SU-DHL-6 (cell line): Measurements from ENCODE around the gene HEYL.

Source experiments
- H2AFZ ChIP-seq: fragments of 200-600 bp; sonication (generic); 2 replicates; pipeline ENCODE4 v1.6.1; 2014; ENCODE audit warnings: low read depth, mild to moderate bottlenecking, moderate library complexity, mixed read lengths, antibody characterized with exemption, low read length; ENCODE audit not compliant: severe bottlenecking
- H3F3A ChIP-seq: fragments of 200-600 bp; shearing (Covaris generic); 2 replicates; pipeline ENCODE4 v1.6.0; 2016; ENCODE audit warnings: antibody characterized with exemption, mild to moderate bottlenecking; ENCODE audit not compliant: insufficient read depth
- H3K27ac ChIP-seq: fragments of 200-600 bp; sonication (generic); 2 replicates; pipeline ENCODE4 v1.5.1; 2016; ENCODE audit warnings: low read depth, mild to moderate bottlenecking, low read length, moderate library complexity, mixed read lengths
- H3K27me3 ChIP-seq: fragments of 200-600 bp; sonication (generic), shearing (Covaris generic); 2 replicates; pipeline ENCODE4 v1.6.0; 2014; ENCODE audit warnings: mild to moderate bottlenecking, low read length
- H3K36me3 ChIP-seq: fragments of 200-600 bp; sonication (generic); 2 replicates; pipeline ENCODE4 v1.6.1; 2014; ENCODE audit warnings: mild to moderate bottlenecking, low read length, mixed read lengths
- H3K4me2 ChIP-seq: fragments of 300-600, 200-600 bp; shearing (Covaris generic), sonication (generic); 2 replicates; pipeline ENCODE4 v1.6.0; 2014; ENCODE audit warnings: low read length, low read depth, mild to moderate bottlenecking; ENCODE audit not compliant: poor library complexity, severe bottlenecking
- H3K4me3 ChIP-seq: fragments of 200-600 bp; sonication (generic); 2 replicates; pipeline ENCODE4 v1.5.1; 2014; ENCODE audit warnings: antibody characterized with exemption, low read length, mild to moderate bottlenecking, mixed read lengths; ENCODE audit not compliant: insufficient read depth, poor library complexity, severe bottlenecking
- H3K79me2 ChIP-seq: fragments of 200-600 bp; sonication (generic); 2 replicates; pipeline ENCODE4 v1.6.1; 2014; ENCODE audit warnings: mild to moderate bottlenecking, low read length, moderate library complexity; ENCODE audit not compliant: insufficient read depth
- H3K9ac ChIP-seq: fragments of 200-600 bp; sonication (generic); 2 replicates; pipeline ENCODE4 v1.7.0; 2014; ENCODE audit warnings: mild to moderate bottlenecking, low read length
- H3K9me2 ChIP-seq: fragments of 200-600 bp; sonication (generic); replicated peaks from 2 replicates; pipeline ENCODE4 v1.6.1; 2014; ENCODE audit warnings: low read length; ENCODE audit not compliant: insufficient read depth
- H3K9me3 ChIP-seq: fragments of 200-600 bp; sonication (generic); 2 replicates; pipeline ENCODE4 v1.6.1; 2014; ENCODE audit warnings: low read length, mixed read lengths; ENCODE audit not compliant: insufficient read depth
- H4K20me1 ChIP-seq: fragments of 200-600 bp; sonication (generic); 2 replicates; pipeline ENCODE4 v1.6.1; 2014; ENCODE audit warnings: low read depth, mild to moderate bottlenecking, antibody characterized with exemption, low read length, moderate library complexity, mixed read lengths
- EZH2phosphoT487 ChIP-seq: fragments of 200-600 bp; sonication (generic), shearing (Covaris generic); conservative IDR thresholded peaks from 2 replicates; pipeline ENCODE4 v1.6.1; 2018; ENCODE audit warnings: mild to moderate bottlenecking, antibody characterized with exemption, low read length, moderate library complexity, mixed read lengths
- TF ChIP-seq, protein P1 (sequence below): fragments of 200-600 bp; sonication (generic); IDR thresholded peaks from one replicate; pipeline ENCODE4 v1.5.1; 2017; ENCODE audit warnings: antibody characterized with exemption, mild to moderate bottlenecking, low read length, moderate library complexity; ENCODE audit not compliant: insufficient read depth, poor library complexity, severe bottlenecking

Gene HEYL

DNA sequence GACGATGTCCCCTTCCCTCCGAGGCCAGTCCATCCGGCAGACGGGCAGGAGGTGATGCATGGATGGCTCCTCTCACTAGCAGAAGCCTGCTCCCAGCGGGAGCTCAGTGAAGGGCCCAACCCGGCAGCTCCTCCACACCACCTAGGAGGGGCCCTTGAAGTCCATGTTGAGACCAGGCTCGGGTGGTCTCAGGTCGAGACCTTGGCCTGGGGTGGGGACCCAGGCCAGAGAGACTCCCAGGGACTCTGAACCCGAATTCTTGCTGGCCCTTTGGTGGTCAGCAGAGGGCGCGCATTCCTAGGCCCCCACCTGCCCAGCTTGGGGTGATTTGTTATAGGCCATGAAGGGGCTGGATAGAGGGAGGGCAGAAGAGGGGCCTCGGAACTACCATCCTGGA, 33.1 kb upstream of the HEYL start:
- Histone ChIP-seq H3K27me3 (no peaks in the 10 kb centered on the region), H3K27ac (no peak overlapping the region), H3K4me3 (no peak overlapping the region), H3F3A (no peaks in the 10 kb centered on the region), H3K36me3 (no peaks in the 10 kb centered on the region), H3K9ac (no peak overlapping the region), H4K20me1 (no peaks in the 10 kb centered on the region), H3K79me2 (no peaks in the 10 kb centered on the region), H3K9me2 (no peaks in the 10 kb centered on the region), H3K9me3 (no peaks in the 10 kb centered on the region), H3K4me2 (no peak overlapping the region), H2AFZ (no peak overlapping the region)
- TF ChIP-seq, protein P1, sequence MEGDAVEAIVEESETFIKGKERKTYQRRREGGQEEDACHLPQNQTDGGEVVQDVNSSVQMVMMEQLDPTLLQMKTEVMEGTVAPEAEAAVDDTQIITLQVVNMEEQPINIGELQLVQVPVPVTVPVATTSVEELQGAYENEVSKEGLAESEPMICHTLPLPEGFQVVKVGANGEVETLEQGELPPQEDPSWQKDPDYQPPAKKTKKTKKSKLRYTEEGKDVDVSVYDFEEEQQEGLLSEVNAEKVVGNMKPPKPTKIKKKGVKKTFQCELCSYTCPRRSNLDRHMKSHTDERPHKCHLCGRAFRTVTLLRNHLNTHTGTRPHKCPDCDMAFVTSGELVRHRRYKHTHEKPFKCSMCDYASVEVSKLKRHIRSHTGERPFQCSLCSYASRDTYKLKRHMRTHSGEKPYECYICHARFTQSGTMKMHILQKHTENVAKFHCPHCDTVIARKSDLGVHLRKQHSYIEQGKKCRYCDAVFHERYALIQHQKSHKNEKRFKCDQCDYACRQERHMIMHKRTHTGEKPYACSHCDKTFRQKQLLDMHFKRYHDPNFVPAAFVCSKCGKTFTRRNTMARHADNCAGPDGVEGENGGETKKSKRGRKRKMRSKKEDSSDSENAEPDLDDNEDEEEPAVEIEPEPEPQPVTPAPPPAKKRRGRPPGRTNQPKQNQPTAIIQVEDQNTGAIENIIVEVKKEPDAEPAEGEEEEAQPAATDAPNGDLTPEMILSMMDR, result peak; percentile 81
- no peak for TF ChIP-seq EZH2phosphoT487

DNA sequence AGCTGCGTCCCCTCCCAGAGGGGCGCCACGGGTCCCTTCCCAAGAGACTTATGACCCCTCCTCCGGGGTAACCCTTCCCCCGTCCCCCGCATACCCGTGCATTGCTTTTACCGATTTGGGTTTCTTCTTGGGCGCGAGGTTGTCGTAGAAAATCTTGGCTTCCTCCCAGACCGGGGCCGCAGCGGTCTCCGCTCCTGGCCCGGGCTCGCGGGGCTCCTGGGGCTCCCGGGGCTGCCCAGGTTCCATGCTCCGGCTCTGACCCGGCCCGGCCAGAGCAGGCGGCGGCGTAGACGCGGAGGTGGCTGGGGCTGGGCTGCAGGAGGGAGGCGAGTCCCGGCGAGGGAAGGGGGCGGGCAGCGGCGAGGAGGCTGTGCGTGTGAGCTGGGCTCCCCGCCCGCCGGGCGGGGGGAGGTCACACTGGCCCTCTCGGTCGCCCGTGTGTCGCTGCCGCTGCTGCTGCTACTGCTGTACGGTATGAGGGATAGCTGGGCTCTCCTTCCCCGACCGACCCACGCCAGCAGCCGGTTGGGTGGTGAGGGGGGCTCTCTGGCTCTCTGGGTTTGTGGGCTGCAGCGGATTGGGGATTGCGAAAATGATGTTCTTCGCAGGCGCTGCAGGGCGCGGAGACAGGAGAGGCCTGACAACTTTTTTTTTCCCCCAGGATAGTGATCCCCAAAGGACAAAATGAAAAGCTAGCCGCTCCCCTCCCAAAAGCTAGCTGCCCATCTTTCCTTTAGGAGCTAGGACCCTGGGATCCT, 32.5 kb upstream of the HEYL start, which contains the start of gene NT5C1A:
Gene NT5C1A, minus strand, starts transcription at position 315 of the 758 bp plus-strand sequence. Its CDS starts 69 bp downstream, at position 246.
- Histone ChIP-seq H3F3A (no peaks in the 10 kb centered on the region), H4K20me1 (no peaks in the 10 kb centered on the region), H3K9me2 (no peaks in the 10 kb centered on the region), H2AFZ (no peak within 1 kb of the TSS), H3K9me3 (no peaks in the 10 kb centered on the region), H3K27me3 (no peaks in the 10 kb centered on the region), H3K9ac (no peak within 1 kb of the TSS), H3K4me2 (no peak within 1 kb of the TSS), H3K4me3 (no peak within 1 kb of the TSS), H3K79me2 (no peaks in the 10 kb centered on the region), H3K36me3 (no peaks in the 10 kb centered on the region), H3K27ac (no peak within 1 kb of the TSS)
- no peak for TF ChIP-seq EZH2phosphoT487
- TF ChIP-seq, protein P1, result no peak

DNA sequence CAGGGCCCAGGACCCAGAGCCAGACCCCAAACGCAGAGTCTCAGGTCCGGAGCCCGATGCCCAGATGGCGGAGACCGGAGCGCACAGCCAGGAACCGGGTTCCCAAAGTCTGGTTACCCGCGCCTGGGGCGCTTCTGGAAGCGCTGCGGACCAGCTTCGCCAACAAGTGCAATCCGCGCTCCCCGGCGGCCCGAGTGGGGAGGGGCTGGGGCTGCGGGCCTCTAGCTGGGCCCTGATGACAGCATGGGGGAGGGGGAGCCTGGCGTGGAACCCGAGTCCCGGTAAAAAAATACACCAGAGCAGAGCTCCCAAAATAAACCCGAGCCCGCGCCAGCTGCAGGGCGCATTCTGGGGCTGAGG, 32.0 kb upstream of the HEYL start:
- no peak overlapping the region for H3K4me3 ChIP-seq

More for the DNA sequence above, 32.0 kb upstream of the HEYL start:
- Histone ChIP-seq H3K79me2 (no peaks in the 10 kb centered on the region), H3K27ac (no peak overlapping the region), H3K9ac (no peak overlapping the region), H4K20me1 (no peaks in the 10 kb centered on the region), H3K9me2 (no peaks in the 10 kb centered on the region), H3K9me3 (no peaks in the 10 kb centered on the region), H3K4me2 (no peak overlapping the region), H3K36me3 (no peaks in the 10 kb centered on the region), H2AFZ (no peak overlapping the region), H3K27me3 (no peaks in the 10 kb centered on the region), H3F3A (no peaks in the 10 kb centered on the region)
- no peak for TF ChIP-seq EZH2phosphoT487
- TF ChIP-seq, protein P1, result no peak
